Putamen (tissue), 1 donor: ENCODE measurements around the gene GBP5.
A peak's percentile ranks its signal among the peaks of the same experiment; 100 is the strongest.
"Not testable (repeated sequence)": the region's sequence is repeated elsewhere in the genome, so short reads cannot be mapped to it uniquely, and the experiment has no call there.

Experiments used
- DNase-seq: peaks from one replicate; pipeline ENCODE4 v3.0.0-alpha.2; 2016; ENCODE audit warnings: low spot score

Gene GBP5

GRCh38 chr1:89280766-89281165, 8.1 kb upstream of the GBP5 start:
- no peak for DNase-seq

DNA sequence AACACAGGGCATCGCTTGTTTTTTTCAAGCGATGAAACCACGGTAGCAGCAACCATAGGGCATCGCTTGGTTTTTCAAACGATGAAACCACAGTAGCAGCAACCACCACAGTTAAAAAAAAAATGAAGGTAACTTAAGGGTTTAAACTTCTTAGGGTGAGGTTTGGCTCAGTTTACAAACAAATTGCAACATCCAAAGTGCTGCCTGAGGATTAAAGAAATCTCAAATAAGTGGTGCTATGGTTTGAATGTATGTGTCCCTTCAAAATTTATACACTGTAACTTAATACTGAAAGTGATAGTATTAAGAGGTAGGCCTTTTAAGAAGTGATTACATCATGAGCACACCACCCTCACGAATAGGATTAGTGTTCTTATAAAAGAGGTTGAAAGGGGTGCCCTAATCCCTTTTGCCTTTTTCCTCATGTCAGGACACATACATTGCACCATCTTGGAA, 6.4 kb upstream of the GBP5 start:
- DNase-seq: no peak

DNA sequence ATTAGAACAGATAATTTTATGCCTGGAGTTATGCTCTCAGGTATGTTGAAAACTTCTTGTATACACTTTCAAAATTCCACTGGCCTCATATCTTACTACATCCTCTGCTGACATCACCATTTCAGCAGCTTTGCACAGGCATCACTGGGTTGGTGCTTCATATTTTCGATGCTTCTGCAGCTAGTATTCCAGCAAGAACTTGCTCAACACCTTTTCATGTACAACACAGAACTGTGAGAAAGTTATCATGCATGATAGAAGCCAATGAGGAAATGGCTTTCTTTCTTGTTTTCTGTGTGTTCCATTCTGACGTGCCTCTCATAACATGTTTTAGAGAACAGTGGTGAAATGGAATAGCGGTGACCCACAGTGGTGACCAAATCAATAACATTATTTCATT, 5.1 kb upstream of the GBP5 start:
- no peak for DNase-seq

DNA sequence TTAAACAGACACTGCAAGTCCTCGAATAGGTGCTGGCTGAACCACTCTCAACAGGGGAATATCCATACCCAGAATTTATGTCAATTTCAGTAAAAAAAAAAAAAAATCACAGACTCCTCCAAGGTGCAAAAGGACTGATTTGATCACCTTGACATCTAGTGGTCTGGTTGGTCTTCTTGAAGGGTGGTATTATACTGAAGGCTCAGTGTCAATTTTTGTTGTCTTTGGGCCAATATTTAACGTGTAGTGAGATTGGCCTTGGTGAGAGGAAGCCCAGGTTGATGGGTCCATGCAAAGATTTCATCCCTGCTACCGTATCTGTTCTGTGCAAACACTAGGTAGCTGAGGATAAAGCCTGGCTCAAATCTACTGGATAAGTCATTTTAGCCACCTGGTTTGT, 4.0 kb upstream of the GBP5 start:
- DNase-seq: no peak

GRCh38 chr1:89274411-89274857, 1.8 kb upstream of the GBP5 start:
- DNase-seq: no peak

DNA sequence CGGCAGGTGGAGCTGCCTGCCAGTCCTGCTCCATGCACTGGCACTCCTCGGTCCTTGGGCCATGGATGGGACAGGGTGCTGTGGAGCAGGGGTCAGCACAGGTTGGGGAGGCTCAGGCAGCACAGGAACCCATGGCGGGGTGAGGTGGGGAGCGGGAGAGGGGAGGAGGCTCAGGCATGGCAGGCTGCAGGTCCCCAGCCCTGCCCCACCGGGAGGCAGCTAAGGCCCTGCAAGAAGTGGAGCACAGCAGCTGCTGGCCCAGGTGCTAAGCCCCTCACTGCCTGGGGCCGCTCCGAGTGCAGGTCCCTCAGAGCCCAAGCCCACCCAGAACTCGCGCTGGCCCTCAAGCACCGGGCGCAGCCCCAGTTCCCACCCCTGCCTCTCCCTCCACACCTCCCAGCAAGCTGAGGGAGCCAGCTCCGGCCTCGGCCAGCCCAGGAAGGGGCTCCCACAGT, 691 bp upstream of the GBP5 start:
- no peak for DNase-seq

DNA sequence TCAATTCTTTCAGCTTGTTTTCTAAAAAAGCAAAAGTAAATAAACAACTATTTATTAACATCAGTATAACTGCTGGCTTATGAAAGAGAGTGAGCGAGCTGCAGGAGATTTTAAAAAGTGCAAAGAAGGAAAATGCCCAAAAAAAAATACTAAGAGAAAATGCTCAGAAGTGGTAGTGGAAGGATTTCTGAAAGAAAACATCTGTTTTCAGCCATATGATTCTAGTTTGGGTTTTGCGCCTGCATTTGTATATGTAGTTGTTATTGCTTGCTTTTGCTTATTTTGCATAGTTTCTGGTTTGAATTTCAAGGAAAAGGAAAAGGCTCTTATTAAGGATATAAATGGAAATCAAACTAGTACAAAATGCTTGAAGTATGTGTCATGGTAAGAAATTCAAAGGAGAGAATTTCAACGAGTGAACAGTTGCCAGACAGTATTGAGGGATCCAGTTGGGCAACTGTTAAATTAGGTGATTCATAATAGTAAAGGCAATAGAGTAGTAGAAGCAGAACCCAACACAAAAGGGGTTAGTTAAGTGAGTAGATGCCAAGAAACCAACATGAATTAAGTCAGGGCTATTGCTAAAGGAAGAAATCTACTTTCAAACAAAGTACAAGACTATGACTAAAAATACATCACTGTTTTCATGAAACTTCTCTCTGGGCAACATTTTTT, 1.2 kb downstream of the GBP5 start:
- DNase-seq: no peak

DNA sequence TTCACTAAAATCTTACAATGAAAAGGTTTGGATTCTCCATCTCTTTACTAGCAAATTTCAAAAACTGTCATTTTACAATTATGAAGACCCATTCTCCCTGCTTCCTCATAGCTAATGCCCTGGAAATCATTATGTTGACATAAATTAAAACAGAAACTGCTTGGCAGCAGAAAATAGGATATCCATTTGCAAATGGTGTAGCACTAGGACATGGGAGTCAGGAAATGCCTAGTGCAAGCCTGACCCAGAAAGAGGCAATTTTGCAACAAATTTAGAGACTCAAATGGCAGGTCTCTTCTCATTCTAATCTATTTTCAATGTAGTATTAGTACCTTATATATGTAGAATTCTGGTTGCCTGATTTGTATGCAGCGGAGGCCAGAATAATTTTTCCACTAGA, 2.2 kb downstream of the GBP5 start:
- no peak for DNase-seq

DNA sequence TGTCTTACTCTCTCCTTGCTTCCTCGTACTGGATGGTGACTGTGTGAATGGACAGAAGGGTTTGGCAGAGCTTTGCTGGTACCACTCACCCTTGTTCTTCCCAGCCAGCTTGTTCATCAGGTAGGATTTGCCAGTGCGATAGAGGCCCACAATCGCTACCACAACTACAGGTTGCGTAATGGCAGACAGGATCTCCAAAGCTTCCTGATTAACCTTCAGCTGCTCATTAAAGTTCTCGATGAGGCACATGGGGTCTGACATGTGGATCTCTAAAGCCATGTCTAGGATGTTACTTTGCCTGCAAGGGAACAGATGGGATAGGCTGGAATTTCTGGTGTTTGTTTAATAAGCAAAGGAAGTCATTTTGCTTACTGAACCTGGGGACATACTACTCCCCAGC, 3.4 kb downstream of the GBP5 start:
- DNase-seq: no peak

GRCh38 chr1:89262643-89263042, 10.0 kb downstream of the GBP5 start:
- DNase-seq: no peak

- DNase-seq: no peak
Observed at GRCh38 chr1:89261926-89262515, 10.6 kb downstream of the GBP5 start.

DNA sequence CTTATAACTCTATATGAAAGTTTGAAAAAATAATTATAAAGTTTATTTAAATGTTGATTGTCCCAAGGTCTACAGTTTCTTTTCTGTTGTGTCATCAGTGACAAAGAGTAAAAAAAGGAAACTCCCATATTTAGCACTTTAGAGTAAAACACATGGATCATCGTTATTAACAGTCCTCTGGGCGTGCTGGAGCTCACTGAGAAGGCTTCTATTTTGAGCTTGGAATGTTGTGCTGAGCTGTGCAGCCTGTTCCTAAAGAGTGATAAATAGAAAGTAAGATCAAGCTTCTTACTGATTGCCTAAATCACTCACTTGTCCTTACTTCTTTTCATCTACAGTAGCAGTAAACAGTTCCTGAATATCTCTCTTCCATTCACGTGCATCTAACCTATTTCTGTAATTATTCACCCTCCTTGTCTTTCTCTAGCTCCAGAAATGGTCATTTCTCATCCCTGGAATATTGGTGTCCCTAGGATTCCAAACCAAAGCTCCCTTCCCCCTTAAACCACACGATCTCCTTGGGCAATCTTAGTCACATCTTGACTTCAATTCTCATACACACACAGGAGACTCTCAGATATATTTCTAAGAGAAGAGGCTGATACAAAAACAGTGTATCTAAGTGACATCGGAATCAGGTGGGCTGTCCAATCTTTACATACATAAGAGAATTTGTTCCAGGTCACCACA, 11.9 kb downstream of the GBP5 start:
- DNase-seq: no peak

DNA sequence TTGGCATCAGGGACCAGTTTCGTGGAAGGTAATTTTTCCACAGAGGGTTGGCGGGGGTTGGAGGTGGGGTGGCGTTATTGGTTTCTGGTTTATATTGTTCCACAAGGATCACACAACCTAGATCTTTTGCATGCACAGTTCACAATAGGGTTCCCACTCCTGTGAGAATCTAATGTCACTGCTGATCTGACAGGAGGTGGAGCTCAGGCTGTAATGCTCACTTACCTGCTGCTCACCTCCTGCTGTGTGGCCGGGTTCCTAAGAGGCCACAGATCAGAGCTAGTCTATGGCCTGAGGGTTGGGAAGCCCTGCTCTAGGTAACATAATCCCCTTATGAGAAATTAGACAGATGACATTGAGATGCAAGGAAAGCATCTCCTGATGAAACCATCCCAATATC, 12.6 kb downstream of the GBP5 start:
- no peak for DNase-seq

DNA sequence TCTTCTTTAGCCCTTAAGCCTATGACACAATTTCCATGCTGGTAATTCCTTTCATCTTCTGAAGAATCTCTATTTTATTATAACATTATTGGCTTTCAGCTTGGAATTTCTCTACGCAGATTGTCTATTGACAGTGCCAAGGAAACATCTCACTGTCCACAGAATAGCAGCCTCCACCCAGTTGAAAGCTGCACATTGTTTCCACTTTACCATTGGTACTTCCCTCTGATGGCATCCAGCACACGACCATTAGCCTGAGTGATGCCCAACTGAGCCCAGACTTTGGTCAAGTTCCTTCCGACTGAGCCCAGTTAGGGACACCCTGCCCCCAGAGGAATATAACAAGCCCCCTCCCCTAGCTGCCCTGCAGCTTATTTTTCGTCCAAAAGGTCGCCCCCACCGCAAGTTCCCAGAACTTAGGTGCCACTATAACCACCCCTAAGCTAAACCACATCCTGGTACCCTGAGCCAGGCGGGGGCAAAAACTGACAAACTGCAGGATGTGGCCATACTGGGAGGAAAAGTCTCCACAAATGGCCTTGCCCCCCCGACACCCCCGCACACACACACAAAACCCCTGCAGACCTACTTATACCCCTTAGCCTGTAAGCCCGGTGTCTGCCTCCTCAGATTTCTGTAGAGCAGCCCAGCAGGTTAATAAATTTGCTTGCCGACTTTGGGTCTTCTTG, 13.2 kb downstream of the GBP5 start:
- DNase-seq: no peak

DNA sequence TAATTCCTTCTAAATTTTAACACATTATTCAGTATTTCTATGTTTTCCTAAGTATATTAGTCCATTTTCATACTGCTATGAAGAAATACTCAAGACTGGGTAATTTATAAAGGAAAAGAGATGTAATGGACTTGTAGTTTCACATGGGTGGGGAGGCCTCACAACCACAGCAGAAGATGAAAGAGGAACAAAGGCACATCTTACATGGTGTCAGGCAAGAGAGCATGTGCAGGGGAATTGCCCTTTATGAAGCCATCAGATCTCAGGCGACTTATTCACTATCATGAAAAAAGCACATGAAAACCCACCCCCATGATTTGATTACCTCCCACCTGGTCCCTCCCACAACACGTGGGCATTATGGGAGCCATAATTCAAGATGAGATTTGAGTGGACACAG, 15.6 kb downstream of the GBP5 start:
- no peak for DNase-seq

- DNase-seq: not testable (repeated sequence)
Observed at GRCh38 chr1:89255581-89255980, 17.1 kb downstream of the GBP5 start.

DNA sequence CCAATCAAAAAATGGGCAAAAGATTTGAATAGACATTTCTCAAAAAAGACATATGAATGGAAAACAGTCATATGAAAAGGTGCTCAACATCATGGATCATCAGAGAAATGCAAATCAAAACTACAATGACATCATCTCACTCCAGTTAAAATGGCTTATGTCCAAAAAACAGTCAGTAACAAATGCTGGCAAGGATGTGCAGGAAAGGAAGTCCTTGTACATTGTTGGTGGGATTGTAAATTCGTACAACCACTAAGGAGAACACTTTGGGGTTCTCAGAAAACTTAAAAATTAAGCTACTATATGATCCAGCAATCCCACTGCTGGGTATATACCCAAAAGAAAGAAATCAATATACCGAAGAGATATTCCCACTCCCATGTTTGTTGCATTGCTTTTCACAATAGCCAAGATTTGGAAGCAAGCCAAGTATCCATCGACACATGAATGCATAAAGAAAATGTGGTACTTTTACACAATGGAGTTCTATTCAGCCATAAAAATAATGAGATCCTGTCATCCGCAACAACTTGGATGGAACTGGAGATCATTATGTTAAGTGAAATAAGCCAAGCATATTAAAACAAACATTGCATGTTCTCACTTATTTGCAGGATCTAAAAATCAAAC, 17.9 kb downstream of the GBP5 start:
- DNase-seq: peak; percentile 7

GRCh38 chr1:89243046-89243445, 29.6 kb downstream of the GBP5 start:
- DNase-seq: no peak
